Ishikawa (cell line): ENCODE results near the gene LLCFC1.

Experiments used
- CEBPB ChIP-seq: IDR thresholded peaks from 2 replicates; pipeline ENCODE4 v1.6.1; 2012
- CREB1 ChIP-seq: IDR thresholded peaks from 2 replicates; pipeline ENCODE4 v1.6.1; 2012; ENCODE audit warnings: low read depth
- EGR1 ChIP-seq: IDR thresholded peaks from 2 replicates; pipeline ENCODE4 v1.6.1; 2012
- EP300 ChIP-seq: IDR thresholded peaks from 2 replicates; pipeline ENCODE4 v1.6.1; 2012; ENCODE audit warnings: borderline replicate concordance
- FOXM1 ChIP-seq: IDR thresholded peaks from 2 replicates; pipeline ENCODE4 v1.6.1; 2012; ENCODE audit warnings: low read depth, borderline replicate concordance
- NFIC ChIP-seq: IDR thresholded peaks from 2 replicates; pipeline ENCODE4 v1.6.1; 2012
- RAD21 ChIP-seq: IDR thresholded peaks from 2 replicates; pipeline ENCODE4 v1.6.1; 2012; ENCODE audit warnings: low read depth
- TAF1 ChIP-seq: IDR thresholded peaks from 2 replicates; pipeline ENCODE4 v1.6.1; 2012; ENCODE audit warnings: low read depth, mild to moderate bottlenecking
- TCF12 ChIP-seq: IDR thresholded peaks from 2 replicates; pipeline ENCODE4 v1.6.1; 2012; ENCODE audit warnings: low read depth
- TEAD4 ChIP-seq: IDR thresholded peaks from 2 replicates; pipeline ENCODE4 v1.6.1; 2012
- YY1 ChIP-seq: IDR thresholded peaks from 2 replicates; pipeline ENCODE4 v1.6.1; 2012; ENCODE audit warnings: low read depth
- ZBTB7A ChIP-seq: IDR thresholded peaks from 2 replicates; pipeline ENCODE4 v1.6.1; 2012; ENCODE audit warnings: low read depth
- TF ChIP-seq, protein P1 (sequence below): IDR thresholded peaks from 2 replicates; pipeline ENCODE4 v1.6.1; 2012
- TF ChIP-seq, protein P2 (sequence below): IDR thresholded peaks from 2 replicates; pipeline ENCODE4 v1.6.1; 2012; ENCODE audit warnings: low read depth, mild to moderate bottlenecking
- TF ChIP-seq, protein P3 (sequence below): IDR thresholded peaks from 2 replicates; pipeline ENCODE4 v1.6.1; 2012

Gene LLCFC1

DNA sequence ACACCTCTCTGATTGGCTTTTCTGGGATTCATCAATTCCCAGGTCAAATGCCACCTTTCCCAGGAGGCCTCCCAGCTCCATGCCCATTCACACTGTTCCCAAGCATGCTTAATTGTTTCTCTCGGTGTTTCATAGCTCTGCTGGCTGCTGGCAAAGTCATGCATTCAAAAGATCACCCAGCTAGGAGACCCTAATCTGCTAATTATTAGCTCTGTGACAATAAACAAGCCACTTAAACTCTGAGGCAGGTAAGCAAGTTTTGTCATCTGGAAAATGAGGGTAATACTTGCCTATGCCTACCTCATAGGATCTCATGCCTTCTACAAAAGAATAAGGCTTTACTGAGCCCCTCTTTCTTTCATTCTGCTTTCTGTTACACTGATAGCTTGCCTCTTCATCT, 23.7 kb downstream of the LLCFC1 start:
- no peak for TF ChIP-seq TAF1
- TF ChIP-seq, protein P1, sequence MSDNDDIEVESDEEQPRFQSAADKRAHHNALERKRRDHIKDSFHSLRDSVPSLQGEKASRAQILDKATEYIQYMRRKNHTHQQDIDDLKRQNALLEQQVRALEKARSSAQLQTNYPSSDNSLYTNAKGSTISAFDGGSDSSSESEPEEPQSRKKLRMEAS, result no peak
- TF ChIP-seq, protein P2, sequence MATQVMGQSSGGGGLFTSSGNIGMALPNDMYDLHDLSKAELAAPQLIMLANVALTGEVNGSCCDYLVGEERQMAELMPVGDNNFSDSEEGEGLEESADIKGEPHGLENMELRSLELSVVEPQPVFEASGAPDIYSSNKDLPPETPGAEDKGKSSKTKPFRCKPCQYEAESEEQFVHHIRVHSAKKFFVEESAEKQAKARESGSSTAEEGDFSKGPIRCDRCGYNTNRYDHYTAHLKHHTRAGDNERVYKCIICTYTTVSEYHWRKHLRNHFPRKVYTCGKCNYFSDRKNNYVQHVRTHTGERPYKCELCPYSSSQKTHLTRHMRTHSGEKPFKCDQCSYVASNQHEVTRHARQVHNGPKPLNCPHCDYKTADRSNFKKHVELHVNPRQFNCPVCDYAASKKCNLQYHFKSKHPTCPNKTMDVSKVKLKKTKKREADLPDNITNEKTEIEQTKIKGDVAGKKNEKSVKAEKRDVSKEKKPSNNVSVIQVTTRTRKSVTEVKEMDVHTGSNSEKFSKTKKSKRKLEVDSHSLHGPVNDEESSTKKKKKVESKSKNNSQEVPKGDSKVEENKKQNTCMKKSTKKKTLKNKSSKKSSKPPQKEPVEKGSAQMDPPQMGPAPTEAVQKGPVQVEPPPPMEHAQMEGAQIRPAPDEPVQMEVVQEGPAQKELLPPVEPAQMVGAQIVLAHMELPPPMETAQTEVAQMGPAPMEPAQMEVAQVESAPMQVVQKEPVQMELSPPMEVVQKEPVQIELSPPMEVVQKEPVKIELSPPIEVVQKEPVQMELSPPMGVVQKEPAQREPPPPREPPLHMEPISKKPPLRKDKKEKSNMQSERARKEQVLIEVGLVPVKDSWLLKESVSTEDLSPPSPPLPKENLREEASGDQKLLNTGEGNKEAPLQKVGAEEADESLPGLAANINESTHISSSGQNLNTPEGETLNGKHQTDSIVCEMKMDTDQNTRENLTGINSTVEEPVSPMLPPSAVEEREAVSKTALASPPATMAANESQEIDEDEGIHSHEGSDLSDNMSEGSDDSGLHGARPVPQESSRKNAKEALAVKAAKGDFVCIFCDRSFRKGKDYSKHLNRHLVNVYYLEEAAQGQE, result no peak
- no peak for TF ChIP-seq RAD21
- TF ChIP-seq YY1, result no peak
- TF ChIP-seq, protein P3, sequence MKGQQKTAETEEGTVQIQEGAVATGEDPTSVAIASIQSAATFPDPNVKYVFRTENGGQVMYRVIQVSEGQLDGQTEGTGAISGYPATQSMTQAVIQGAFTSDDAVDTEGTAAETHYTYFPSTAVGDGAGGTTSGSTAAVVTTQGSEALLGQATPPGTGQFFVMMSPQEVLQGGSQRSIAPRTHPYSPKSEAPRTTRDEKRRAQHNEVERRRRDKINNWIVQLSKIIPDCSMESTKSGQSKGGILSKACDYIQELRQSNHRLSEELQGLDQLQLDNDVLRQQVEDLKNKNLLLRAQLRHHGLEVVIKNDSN, result no peak
- TF ChIP-seq EGR1, result no peak
- TF ChIP-seq TCF12, result no peak
- TF ChIP-seq NFIC, result no peak

DNA sequence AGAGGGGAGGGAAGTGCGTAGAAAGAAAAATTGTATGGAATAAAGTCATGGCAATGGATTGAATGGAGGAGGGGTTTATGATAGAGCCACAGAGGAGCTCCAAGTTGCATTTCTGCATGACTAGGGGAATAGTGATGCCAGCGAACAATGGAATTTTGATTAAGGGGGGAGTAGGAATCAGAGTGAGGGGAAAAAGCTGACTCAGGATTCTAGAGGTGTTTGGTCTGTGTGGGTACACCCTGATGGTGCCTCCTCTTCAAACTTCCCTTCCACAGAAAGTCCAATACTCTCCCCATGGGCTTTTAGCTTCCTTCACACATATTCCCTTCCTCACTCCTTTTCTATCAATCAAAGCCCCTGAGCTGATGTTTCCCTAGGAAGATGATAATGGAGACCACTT, 24.7 kb downstream of the LLCFC1 start:
- TF ChIP-seq TAF1 (no peak), YY1 (no peak), CREB1 (no peak)

DNA sequence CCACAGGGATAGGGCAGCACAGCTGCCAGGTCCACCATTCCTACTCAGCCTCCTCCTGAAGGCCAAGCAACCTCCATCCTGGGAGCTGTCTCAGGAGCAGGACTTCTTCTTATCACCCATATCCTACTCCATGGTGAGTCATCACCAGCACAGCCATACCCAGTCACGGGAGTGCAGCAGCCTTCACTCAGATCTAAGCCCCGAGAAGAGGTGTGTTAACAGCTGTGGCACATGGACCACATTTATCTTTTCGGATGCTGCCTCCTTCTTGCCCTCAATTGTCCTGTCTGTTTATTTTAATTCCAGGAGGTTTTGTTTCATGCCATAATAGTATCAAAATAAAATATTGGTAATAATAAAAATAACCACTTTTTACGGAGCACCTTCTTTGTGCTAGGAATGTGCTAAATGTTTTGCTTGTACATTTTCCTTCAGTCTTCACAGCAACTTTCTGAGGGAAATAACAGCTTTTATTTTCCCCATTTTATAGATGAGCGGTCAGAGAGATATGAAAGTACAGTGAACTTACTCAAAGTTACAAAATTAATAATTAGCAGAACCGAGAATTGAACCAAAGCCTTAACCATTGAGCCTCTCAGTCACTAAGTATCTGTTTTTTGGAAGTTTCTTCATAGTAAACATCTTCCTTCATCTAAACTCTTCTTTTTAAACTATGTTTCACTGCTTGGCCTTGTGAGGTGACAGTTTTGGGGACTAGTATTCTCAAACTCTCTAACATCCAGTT, 25.4 kb downstream of the LLCFC1 start:
- TF ChIP-seq, protein P1, result no peak
- no peak for TF ChIP-seq EGR1
- no peak for TF ChIP-seq TEAD4
- TF ChIP-seq NFIC, result no peak
- no peak for TF ChIP-seq RAD21
- TF ChIP-seq YY1, result no peak

DNA sequence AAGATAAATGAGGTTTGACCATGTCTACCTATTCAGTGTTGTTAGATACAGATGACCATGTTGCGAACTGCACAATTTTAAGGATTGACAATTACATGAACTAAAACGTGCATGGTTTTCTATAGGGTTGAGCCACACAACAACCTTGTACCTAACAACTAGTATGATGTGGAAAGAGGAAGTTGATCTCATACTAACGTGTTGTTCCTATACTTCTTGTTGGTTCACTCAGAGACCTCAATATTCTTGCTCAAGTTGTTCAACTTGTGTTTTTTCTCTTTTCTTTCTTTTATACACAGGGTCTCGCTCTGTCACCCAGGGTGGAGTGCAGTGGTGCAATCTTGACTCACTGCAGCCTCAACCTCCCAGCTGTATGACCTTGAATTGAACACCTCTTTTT, 28.9 kb downstream of the LLCFC1 start:
- no peak for TF ChIP-seq CEBPB
- TF ChIP-seq, protein P2, result no peak
- no peak for TF ChIP-seq CREB1
- no peak for TF ChIP-seq RAD21
- no peak for TF ChIP-seq YY1

DNA sequence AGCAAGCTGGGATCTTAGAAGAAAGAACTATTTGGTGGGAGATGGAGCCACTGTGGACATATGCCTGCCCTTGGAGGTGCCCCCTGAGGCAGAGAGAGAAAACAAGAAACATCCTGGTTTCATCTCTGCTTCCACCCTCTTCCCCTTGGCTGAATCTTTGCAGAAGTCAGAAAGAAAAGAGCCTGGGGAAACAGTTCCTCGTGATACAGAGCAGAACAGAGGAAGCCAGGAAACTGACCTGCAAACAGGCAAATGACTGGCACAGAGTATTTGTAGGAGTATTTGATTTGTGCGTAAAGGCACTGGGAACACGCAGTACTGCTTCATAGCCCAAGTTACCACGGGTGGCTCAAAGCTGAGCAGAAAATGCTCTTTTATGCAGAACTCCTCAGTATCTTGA, 29.9 kb downstream of the LLCFC1 start:
- TF ChIP-seq NFIC (no peak), YY1 (no peak), TAF1 (no peak), FOXM1 (no peak), TEAD4 (no peak), RAD21 (no peak), EP300 (no peak), TCF12 (no peak), CEBPB (no peak)
- TF ChIP-seq, protein P2, result no peak
- TF ChIP-seq, protein P1, result no peak

DNA sequence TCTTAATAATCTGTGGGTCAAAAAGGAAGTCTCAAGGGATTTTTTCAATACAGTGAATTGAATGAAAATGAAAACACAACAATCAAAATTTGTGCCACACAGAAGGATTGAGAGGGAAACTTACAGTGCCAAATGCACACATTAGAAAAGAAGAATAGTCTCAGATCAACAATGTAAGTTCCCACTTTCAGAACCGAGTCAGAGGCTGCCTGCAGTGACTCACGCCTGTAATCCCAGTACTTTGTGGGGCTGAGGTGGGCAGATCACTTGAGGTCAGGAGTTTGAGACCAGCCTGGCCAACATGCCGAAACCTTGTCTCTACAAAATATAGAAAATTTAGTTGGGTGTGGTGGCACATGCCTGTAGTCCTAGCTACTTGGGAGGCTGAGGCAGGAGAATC, 35.3 kb downstream of the LLCFC1 start:
- TF ChIP-seq, protein P3, result no peak
- TF ChIP-seq CEBPB, result no peak
- TF ChIP-seq, protein P2, result no peak
- TF ChIP-seq TAF1, result no peak
- no peak for TF ChIP-seq NFIC
- TF ChIP-seq YY1, result no peak
- TF ChIP-seq, protein P1, result no peak
- no peak for TF ChIP-seq TEAD4
- no peak for TF ChIP-seq EGR1
- no peak for TF ChIP-seq TCF12
- TF ChIP-seq CREB1, result no peak
- TF ChIP-seq EP300, result no peak
- no peak for TF ChIP-seq FOXM1
- no peak for TF ChIP-seq RAD21
- TF ChIP-seq ZBTB7A, result no peak
